ENCODE data around the gene HBG1.
A peak's percentile ranks its signal among the peaks of the same experiment; 100 is the strongest.

The HBG1 gene

DNA sequence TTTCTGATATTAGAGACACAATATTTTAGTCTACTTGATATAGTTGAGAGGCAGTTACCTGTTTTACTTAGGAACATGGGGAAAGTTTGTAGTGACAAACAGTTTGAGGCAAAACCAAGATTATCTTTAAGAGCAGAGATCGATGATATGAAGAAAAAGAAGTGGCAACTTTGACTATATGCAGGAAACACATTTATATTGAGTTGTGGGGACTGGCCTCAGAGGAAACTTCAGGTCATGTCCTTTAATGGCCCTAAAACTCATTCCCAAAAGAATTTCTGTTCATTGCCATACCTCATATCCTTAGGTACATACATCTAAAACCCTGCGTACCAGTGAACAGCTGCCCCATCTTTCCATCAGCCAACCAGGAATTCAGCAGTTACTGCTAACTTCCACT lies 4.5 kb downstream of the HBG1 start:
- no peak for DNase-seq

DNA sequence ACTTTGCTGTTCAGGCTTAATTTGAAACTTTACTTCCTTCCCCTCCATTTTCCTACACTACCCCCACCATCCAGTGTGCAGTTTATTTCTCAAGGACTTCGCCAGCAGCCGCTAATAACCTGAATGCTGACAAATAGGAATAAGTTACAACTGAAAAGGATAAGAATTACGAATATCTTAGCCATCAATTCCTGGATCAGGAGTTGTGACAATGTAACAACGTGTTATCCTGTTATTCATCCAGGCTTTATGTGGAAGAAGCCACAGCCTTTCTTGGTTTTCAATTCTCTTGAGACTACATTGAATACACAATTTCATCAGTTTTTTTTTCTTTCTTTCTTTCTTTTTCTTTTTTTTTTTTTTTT lies 5.9 kb downstream of the HBG1 start:
- DNase-seq, result no peak

DNA sequence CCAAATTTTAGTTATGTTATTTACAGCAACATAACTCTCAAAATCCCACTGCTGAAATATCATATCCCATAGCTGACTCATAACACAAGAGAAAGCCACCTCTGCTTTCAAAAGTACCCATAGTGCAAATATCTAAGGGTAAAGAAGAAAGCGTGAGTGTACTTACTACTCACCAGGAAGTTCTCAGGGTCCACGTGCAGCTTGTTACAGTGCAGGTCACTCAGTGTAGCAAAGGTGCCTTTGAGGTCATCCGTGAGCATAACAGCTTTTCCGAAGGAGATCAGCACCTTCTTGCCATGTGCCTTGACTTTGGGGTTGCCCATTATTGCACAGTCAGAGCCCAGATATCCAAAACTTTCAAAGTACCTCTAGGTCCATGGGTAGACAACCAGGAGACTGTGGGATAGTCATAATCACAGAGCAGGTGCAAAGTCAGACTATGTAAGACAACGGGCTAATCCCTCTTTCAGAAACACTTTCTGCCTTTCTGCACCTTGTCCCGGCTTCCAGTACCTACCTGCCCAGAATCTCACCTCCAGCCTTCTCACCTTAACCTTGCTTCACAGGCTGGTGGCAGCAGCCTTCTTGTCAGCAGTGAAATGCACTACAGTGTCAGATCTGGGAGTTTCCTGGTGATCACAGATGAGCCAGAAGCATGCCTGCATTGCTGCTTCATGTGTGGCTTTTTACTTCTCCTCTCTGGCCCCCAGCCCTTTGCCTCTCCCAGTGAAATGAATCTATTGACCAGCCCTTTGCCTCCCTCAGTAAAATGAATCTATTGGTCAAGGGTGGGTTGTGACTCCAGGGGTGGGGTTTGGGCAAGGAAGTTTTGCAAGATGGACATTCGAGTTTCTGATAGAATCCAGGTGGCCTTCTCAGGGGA lies 6.5 kb downstream of the HBG1 start:
- no peak for DNase-seq

DNA sequence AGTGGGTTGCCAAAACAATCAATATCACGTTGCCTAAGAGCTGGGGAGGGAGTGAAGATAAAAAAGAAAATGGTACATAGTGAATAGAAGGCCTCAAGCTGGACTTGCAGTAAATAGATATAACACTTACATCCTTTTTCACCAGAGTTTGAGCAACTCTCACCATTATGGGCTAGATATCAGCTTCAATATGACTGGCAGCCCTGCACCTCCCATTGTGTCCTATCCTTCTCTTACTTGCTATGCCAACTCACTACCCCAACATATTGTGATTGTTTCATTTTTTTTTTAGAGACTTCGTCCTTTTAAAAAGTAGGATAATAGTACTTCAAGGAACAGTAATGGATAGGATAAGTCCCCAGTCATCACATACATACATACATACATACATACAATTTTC lies 7.4 kb downstream of the HBG1 start:
- no peak for DNase-seq

DNA sequence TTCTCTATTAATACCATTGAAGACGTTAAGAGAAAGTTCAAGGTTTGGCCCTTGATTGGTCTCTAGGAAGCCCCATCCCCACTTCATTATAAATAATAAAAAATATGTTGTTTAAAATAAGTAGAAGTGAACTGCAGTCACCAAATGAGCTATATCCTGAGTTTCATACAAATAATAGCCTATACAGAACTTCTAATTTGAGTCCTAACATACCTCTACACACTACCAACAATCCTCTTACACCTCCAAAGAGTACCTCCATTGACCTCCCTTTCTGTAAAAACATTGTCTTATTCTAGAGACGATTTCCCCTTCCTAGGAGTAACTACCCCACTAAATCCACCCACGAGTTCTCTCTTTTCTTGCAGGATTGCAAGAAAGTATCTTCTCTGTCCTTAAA lies 8.2 kb downstream of the HBG1 start:
- no peak for DNase-seq

DNA sequence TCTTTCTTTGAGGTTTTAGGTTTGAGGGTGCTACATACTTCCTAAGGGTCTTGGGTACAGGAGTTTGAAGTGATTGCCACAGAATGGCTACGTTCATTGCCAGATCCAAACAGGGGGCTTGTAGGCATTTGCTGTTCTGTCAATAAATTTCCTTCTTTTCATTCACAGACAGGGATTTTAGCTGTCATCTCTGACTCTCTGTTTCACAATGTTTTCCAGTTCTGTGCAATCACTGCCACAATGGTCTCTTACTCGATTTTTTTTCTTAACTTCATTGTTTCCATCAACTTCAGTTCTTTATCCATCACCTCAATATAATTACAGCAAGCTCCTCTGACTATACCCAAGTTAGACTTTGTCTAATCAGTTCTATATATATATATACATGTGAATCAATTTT lies 9.2 kb downstream of the HBG1 start:
- DNase-seq, result no peak

DNA sequence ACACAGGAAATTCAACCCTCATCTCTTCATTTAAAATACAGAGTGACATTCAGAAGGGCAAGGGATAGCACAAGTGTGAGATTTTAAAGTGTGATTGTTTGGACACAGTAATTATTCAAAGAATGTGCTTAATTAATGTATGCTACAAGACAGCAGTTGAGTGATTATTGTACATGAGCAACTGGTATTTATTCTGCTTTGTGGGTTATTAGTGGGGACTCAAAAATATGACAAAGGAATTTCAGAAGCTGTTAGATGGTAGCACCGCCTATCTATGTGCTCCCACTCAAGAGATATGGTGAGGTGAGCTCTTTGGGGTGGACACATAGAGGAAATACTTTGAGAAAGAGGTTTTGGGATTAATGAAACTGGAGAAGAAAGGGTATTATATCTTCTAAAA lies 9.6 kb downstream of the HBG1 start:
- DNase-seq, result no peak

DNA sequence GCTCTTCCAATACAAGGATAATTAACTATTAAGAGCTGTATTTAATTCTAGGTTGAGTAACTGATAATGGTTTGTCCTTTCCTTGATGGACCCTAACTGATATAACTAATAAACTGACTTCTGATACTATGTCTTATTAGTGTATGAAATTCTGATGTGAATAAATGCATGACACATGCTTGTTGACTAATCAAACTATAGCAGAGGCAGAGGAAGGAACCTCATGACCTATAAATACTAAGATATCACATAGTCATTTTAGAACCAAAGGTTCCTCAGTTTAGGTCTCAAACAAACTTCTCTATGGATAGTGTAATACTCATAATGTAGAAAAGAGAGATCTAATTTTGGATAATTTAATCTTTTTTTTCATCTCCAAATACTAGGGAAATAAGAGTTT lies 10.6 kb downstream of the HBG1 start:
- DNase-seq, result peak in 1 of 2 donors; percentile 7

DNA sequence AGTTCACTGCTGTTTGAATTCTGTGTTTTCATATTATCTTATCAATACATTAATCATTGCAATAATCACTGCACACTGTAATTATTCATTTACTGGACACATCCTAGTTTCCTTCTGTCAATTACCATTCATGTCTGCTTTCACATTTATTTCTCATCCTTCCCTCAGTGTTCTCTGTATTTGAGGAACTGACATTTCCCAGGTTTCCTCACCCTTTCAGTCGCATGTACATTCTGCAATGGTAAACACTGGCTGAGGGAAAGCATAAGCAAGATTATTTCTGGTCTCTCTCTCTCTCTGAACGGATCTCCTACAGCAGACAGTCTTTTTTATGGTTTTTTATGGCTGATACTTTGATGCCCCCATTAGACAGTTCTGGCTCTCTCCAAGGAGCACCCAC lies 11.2 kb downstream of the HBG1 start:
- peak; percentile 20 to 26 for DNase-seq

DNA sequence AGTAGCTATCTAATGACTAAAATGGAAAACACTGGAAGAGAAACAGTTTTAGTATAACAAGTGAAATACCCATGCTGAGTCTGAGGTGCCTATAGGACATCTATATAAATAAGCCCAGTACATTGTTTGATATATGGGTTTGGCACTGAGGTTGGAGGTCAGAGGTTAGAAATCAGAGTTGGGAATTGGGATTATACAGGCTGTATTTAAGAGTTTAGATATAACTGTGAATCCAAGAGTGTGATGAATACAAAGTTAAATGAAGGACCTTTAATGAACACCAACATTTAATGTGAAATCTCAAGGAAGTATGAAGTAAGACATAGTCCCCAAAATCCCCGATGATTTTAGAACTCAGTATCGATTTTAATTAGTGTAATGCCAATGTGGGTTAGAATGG lies 12.2 kb downstream of the HBG1 start:
- DNase-seq, result no peak

DNA sequence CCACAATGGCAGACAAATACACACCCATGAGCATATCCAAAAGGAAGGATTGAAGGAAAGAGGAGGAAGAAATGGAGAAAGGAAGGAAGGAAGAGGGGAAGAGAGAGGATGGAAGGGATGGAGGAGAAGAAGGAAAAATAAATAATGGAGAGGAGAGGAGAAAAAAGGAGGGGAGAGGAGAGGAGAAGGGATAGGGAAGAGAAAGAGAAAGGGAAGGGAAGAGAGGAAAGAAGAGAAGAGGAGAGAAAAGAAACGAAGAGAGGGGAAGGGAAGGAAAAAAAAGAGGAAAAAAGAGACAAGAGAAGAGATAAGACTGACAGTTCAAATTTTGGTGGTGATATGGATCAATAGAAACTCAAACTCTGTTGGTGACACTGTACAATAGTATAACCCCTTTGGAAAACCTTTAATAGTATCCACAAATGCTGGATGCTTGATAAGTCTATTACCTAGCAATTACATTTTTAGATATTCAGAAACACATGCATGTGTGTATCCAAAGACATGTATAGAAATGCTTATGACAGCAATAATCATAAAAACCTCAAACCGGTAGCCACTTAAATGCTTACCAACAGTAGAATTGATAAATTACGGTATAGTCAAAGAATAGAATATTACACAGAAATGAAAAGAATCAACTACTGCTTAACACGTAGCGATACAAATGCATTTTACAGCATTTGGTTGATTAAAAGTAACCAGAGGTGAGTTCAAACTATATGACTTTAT lies 14.1 kb downstream of the HBG1 start:
- no peak for DNase-seq

DNA sequence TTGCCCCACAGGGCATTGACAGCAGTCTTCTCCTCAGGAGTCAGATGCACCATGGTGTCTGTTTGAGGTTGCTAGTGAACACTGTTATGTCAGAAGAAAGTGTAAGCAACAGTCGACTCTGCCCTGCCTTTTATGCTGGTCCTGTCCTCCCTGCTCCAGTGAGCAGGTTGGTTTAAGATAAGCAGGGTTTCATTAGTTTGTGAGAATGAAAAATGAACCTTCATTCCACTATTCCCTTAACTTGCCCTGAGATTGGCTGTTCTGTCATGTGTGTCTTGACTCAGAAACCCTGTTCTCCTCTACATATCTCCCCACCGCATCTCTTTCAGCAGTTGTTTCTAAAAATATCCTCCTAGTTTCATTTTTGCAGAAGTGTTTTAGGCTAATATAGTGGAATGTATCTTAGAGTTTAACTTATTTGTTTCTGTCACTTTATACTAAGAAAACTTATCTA lies 15.2 kb downstream of the HBG1 start, which contains the start of gene HBD:
Gene HBD (minus strand): TSS at position 103 of the 454 bp plus-strand sequence. CDS start 50 bp downstream, at position 53.
- DNase-seq, result no peak

DNA sequence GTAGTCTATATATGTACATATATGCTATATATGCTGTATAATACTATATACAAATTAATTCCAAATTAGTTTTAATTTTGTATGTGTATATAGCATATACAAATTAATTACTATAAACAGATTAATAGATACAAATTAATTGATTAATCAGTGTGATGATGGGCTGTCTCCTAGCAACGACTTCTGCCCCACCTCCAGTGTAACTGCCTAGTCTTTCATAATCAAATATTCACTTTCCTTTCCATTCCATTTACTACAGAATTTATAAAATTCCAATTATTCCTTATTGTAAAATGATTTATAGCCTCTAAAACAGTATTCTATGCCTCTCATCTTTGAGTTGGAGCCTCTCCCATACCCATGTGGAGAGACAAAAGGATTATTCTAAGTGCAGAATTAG lies 16.4 kb downstream of the HBG1 start:
- DNase-seq, result no peak

DNA sequence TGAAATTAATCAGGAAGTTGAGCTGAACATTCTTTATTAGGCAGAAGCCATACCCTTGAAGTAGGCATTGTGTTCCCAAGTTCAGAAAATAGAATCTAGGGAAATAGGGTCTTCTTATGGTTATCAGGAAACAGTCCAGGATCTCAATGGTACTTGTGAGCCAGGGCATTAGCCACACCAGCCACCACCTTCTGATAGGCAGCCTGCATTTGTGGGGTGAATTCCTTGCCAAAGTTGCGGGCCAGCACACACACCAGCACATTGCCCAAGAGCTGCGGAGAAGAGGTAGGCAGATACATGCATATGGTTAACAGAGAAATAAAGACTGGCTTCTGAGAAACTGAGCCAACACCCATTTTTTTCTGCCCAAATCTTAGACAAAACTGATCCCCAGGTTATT lies 16.8 kb downstream of the HBG1 start:
- no peak for DNase-seq

DNA sequence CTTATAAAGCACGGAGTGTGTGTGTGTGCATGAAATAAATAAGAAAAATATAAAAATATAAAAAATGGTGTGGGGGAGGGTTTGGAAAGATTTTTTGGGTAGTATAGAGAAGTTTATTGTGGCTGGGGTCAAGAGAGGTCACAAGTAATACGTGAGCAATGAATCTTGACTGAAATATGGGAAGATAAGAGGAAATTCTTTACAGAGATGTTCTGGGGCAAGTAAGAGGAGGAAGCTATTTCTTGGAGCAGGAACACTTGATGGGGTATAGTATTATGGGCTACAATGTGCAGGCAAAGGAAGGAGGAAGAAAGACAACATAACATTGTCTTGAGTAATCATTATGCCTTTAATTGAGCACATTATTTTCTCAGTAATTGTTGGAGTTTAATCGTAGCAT lies 17.5 kb downstream of the HBG1 start:
- DNase-seq, result no peak

DNA sequence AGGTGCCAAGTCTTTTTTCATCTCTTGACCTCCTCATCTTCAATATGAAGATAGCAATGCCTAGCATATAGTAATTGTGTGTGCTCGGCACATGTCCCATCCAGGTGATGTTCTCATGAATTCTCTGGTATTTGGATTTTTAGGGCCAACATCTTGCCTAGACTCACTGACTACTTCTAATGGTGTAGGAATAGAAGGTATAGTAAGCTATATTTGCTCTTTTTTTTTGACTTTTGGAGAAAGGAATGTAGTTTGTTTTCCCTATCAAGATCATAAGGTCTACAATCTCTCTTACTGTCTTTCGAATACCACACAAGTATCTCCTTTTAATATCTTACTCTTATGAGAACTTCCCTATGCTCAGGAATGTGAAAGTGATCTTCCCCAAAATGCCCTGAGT lies 18.5 kb downstream of the HBG1 start:
- DNase-seq, result no peak

DNA sequence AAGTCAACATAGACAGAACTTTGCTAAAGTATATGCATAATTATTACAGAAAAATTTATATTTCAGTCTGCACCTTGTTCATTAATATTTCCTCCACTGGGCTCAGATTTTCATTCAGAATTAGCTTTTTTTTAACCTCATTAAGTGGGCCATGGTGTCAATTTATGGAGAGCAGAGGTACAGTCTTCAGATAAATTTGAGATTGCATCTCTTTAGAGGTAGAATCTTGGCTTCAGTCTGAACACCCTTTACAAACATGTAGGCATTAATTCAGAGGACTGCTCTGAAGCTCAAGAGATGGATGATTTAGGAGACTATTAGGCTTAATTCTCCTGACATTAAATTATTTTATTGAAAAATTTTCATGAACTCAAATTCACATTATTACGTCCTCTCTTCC lies 19.4 kb downstream of the HBG1 start:
- DNase-seq, result no peak

DNA sequence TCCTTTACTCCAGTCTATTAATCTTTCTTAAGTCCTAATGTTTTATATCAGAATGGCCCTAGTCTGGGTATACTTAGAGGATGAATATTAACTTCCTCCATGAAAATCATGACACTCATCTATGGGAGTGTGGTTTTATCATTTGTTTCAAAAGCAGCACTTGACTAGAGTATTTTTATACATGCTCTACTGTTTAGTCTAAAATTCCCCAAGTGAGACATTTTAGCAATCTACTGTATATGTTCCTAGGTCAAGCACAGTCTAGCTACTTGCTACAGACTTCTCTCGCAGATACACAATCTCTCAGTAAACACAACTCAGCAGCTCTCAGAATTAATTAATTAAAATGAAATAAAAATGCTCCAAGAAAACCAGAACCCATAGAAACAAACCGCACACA lies 19.9 kb downstream of the HBG1 start:
- DNase-seq, result no peak

DNA sequence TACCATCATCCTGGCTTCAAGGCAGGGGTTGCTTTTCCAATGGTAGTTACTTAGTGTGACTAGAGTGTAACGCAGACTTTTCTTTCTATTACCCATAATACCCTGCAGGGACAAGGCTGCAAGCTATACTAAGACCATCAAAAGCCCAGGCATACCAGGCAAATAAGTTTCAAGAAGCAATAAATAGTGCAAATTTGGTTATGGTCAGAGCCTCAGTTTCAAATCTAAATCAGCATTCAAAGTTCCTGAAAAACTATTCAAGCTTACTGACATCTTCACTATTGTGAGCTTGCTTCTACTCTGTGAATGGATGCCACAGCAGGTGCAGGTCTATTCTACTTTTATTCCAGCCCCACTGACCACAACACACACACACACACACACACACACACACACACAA lies 20.3 kb downstream of the HBG1 start:
- no peak for DNase-seq

DNA sequence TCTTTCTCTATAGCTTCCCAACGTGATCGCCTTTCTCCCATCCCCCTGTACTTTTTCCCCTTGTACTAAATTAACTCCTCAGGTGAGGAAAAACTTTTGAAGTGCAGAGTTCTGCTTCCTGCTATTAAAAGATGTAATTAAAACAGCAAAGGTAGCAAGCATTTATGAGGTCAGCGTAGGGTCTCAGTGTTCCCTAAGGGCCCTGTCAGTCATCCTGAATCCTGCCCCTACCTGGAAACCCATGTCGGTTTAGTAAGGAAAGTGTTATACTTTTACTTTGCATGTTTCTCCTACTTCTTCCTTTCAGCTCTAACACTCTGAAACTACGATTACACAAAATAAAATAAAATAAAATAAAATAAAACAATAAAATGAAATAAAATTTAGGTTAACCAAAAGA lies 21.5 kb downstream of the HBG1 start:
- DNase-seq, result no peak

DNA sequence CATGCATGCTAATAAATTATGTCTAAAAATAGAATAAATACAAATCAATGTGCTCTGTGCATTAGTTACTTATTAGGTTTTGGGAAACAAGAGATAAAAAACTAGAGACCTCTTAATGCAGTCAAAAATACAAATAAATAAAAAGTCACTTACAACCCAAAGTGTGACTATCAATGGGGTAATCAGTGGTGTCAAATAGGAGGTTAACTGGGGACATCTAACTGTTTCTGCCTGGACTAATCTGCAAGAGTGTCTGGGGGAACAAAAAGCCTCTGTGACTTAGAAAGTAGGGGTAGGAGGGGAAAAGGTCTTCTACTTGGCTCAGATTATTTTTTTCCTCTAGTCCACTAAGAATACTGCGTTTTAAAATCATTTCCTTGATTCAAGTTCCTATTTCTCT lies 22.0 kb downstream of the HBG1 start:
- no peak for DNase-seq

DNA sequence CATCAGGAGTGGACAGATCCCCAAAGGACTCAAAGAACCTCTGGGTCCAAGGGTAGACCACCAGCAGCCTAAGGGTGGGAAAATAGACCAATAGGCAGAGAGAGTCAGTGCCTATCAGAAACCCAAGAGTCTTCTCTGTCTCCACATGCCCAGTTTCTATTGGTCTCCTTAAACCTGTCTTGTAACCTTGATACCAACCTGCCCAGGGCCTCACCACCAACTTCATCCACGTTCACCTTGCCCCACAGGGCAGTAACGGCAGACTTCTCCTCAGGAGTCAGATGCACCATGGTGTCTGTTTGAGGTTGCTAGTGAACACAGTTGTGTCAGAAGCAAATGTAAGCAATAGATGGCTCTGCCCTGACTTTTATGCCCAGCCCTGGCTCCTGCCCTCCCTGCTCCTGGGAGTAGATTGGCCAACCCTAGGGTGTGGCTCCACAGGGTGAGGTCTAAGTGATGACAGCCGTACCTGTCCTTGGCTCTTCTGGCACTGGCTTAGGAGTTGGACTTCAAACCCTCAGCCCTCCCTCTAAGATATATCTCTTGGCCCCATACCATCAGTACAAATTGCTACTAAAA lies 22.8 kb downstream of the HBG1 start, which contains the start of gene HBB:
Gene HBB (minus strand): TSS at position 340 of the 579 bp plus-strand sequence. CDS start 50 bp downstream, at position 290.
- no peak for DNase-seq

DNA sequence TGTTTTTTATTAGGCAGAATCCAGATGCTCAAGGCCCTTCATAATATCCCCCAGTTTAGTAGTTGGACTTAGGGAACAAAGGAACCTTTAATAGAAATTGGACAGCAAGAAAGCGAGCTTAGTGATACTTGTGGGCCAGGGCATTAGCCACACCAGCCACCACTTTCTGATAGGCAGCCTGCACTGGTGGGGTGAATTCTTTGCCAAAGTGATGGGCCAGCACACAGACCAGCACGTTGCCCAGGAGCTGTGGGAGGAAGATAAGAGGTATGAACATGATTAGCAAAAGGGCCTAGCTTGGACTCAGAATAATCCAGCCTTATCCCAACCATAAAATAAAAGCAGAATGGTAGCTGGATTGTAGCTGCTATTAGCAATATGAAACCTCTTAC lies 24.2 kb downstream of the HBG1 start:
- no peak for DNase-seq

Measured in inflammatory macrophage treated with lipopolysaccharide for 1 hour (primary cell).